Measurements from ENCODE around the gene CPSF4L.

CPSF4L gene

DNA sequence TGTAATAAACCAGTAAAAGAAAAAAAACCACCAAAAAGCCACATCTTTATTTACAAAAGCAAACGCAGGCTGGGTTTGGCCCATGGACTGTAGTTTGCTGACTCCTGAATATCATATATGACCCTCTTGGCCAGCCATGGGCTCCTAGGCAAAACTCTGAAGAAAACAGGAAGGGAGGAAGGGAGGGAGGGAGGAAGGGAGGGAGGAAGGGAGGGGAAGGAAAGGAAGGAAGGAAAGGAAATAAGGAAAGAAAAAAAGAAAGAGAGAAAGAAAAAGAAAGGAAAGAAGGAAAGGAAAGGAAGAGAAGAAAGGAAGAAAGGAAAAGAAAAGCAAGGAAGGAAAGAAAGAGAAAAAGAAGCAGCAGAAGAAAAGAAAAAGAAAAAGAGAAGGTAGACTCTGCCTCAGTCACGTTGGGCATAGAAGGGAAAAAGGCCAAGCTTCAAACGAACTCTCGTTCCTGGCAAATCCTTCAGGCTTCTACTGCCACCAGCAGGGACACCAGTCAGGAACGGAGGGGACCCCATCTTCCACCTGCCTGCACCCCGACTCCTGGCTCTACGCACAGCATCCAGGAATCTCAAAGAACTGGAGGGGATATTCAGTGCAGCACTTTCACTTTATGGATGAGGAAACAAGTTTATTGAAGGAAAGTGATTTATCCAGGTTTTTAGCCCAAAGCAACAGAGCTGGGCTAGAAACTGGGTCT lies 28.0 kb upstream of the CPSF4L start:
- Histone ChIP-seq H3K4me3 (ENCODE audit: low read depth, low read length) (no peak overlapping the region), H2AFZ (no peak overlapping the region), H3K9ac (no peak overlapping the region), H3K4me2 (ENCODE audit: low read length) (no peak overlapping the region), H3K79me2 (peaks cover 74% of the 10 kb centered on the region), H3K36me3 (ENCODE audit: control insufficient read depth, insufficient read depth, low read length) (no peaks in the 10 kb centered on the region), H3K27ac (peak overlapping the region; percentile 77), H3K4me1 (peaks cover 39% of the 10 kb centered on the region), H3K9me3 (ENCODE audit: control insufficient read depth, low read length) (no peaks in the 10 kb centered on the region), H3K27me3 (ENCODE audit: control insufficient read depth, insufficient read depth, low read length) (no peaks in the 10 kb centered on the region)
- no peak for TF ChIP-seq CTCF (IDR thresholded peaks at IDR 0.05)

DNA sequence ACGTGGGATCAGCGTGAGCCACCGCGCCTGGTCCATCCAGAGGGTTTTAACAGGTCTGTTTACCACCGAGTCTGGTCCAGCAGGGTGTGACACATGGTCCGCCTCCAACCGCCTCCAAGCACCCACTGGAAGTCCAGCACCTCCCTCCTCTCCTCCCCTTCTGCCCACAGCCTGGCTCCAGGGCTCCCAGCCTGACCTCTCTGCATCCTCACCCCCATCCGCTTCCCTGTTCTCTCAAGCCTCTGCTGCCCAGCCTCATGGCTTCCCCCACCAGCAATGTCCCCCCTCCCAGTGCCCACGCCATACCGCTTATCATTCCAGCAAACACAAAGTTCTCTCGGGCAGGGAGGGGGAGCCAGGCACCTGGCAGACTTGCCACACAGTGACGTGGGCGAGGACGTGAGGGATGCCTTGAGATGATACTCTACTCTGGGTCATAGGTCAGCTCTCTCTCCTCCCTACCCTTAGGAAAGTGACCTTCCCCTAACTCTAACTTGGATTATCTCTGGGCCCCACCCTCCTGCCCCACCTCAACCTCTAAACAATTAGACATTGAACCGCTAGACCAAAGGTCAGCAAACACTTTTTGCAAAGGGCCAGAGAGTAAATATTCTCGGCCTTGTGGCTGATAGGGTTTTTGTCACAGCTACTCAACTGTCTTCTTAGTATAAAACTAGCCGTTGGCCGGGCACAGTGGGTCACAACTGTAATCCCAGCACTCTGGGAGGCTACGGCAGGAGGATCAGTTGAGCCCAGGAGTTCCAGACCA lies 27.0 kb upstream of the CPSF4L start:
- Histone ChIP-seq H3K4me2 (ENCODE audit: low read length) (no peak overlapping the region), H3K79me2 (peaks cover 69% of the 10 kb centered on the region), H3K9me3 (ENCODE audit: control insufficient read depth, low read length) (no peaks in the 10 kb centered on the region), H3K27me3 (ENCODE audit: control insufficient read depth, insufficient read depth, low read length) (no peaks in the 10 kb centered on the region), H3K9ac (no peak overlapping the region), H3K36me3 (ENCODE audit: control insufficient read depth, insufficient read depth, low read length) (no peaks in the 10 kb centered on the region), H3K4me1 (peaks cover 39% of the 10 kb centered on the region), H3K27ac (peak overlapping the region; percentile 77), H2AFZ (no peak overlapping the region), H3K4me3 (ENCODE audit: low read depth, low read length) (no peak overlapping the region)
- no peak for TF ChIP-seq CTCF (IDR thresholded peaks at IDR 0.05)

- no peak overlapping the region for H3K4me2 ChIP-seq (ENCODE audit: low read length)
- no peak overlapping the region for H3K4me3 ChIP-seq (ENCODE audit: low read depth, low read length)
- H3K4me1 ChIP-seq: peaks cover 28% of the 10 kb centered on the region
- no peak overlapping the region for H3K9ac ChIP-seq
- no peaks in the 10 kb centered on the region for H3K36me3 ChIP-seq (ENCODE audit: control insufficient read depth, insufficient read depth, low read length)
- no peak for TF ChIP-seq CTCF (IDR thresholded peaks at IDR 0.05)
- no peak overlapping the region for H3K27ac ChIP-seq
- H3K9me3 ChIP-seq (ENCODE audit: control insufficient read depth, low read length): no peaks in the 10 kb centered on the region
- no peaks in the 10 kb centered on the region for H3K27me3 ChIP-seq (ENCODE audit: control insufficient read depth, insufficient read depth, low read length)
- peaks cover 51% of the 10 kb centered on the region for H3K79me2 ChIP-seq
- no peak overlapping the region for H2AFZ ChIP-seq
These were observed 25.2 kb upstream of the CPSF4L start for GRCh38 chr17:73286863-73287296.

GRCh38 chr17:73285916-73286862 lies 24.5 kb upstream of the CPSF4L start:
- H3K36me3 ChIP-seq (ENCODE audit: control insufficient read depth, insufficient read depth, low read length): no peaks in the 10 kb centered on the region
- peaks cover 21% of the 10 kb centered on the region for H3K4me1 ChIP-seq
- H3K79me2 ChIP-seq: peaks cover 44% of the 10 kb centered on the region
- TF ChIP-seq CTCF (IDR thresholded peaks at IDR 0.05): no peak
- no peaks in the 10 kb centered on the region for H3K27me3 ChIP-seq (ENCODE audit: control insufficient read depth, insufficient read depth, low read length)
- no peak overlapping the region for H3K4me2 ChIP-seq (ENCODE audit: low read length)
- no peak overlapping the region for H3K4me3 ChIP-seq (ENCODE audit: low read depth, low read length)
- no peak overlapping the region for H2AFZ ChIP-seq
- no peaks in the 10 kb centered on the region for H3K9me3 ChIP-seq (ENCODE audit: control insufficient read depth, low read length)
- H3K27ac ChIP-seq: no peak overlapping the region
- H3K9ac ChIP-seq: no peak overlapping the region
